Body of pancreas (tissue), 4 donors: ENCODE measurements around the gene KRTAP2-4. TPM values are rescaled to one million over a fixed set of nuclear protein-coding genes. Genes with fewer than 3 reads are reported as not detected.
"Not testable (repeated sequence)": the region's sequence is repeated elsewhere in the genome, so short reads cannot be mapped to it uniquely, and the experiment has no call there.

Experiments used
- ATAC-seq: fragments of 150-250 bp; one replicate; pipeline ENCODE4 v1.9.1; 2016
- DNase-seq, 4 donors: peaks; one replicate each; pipeline ENCODE4 v3.0.0-alpha.2; 2019
- H3K27ac ChIP-seq, 4 donors: fragments of 200-600 bp; sonication (generic); 1 replicate in 3 of 4; 2 replicates in 1 of 4; pipeline versions ENCODE4 v1.5.1 to v1.6.1; 2016 to 2019; ENCODE audit warnings: mild to moderate bottlenecking in 1 of 4, mixed read lengths in 1 of 4, moderate library complexity in 1 of 4
- H3K27me3 ChIP-seq, 2 donors: fragments of 200-600 bp; sonication (generic); one replicate each; pipeline ENCODE4 v1.6.0; 2016; ENCODE audit warnings: mild to moderate bottlenecking in 1 of 2
- H3K36me3 ChIP-seq, 2 donors: fragments of 200-600 bp; sonication (generic); replicated peaks in 1 of 2; 2 replicates each; pipeline ENCODE4 v1.5.1; 2016; ENCODE audit warnings: low read depth in 2 of 2; ENCODE audit not compliant: insufficient read depth in 1 of 2
- H3K4me1 ChIP-seq: fragments of 200-600 bp; sonication (generic); one replicate; pipeline ENCODE4 v1.6.0; 2016
- H3K4me3 ChIP-seq, 2 donors: fragments of 200-600 bp; sonication (generic); 1 replicate in 1 of 2; 2 replicates in 1 of 2; pipeline ENCODE4 v1.5.1; 2016 to 2019
- H3K9me3 ChIP-seq, 3 donors: fragments of 200-600 bp; sonication (generic); 1 replicate in 2 of 3; 2 replicates in 1 of 3; pipeline ENCODE4 v1.5.1; 2016
- CTCF ChIP-seq, 7 experiments: fragments of 450-650 bp in 4 of 7; fragments of 200-600 bp in 3 of 7; sonication (generic) in 3 of 7; IDR thresholded peaks; one replicate each; pipeline ENCODE4 v1.5.1; 2016 to 2019; ENCODE audit warnings: antibody characterized with exemption in 7 of 7
- POLR2A ChIP-seq, 3 donors: fragments of 450-650 bp; IDR thresholded peaks; one replicate each; pipeline ENCODE4 v1.6.1; 2016; ENCODE audit warnings: antibody characterized with exemption in 3 of 3, mild to moderate bottlenecking in 2 of 3
- WGBS, 2 donors: methylation state at CpG; one replicate each; pipeline ENCODE4 v1.1.5; 2017; 5-methylcytosine and 5-hydroxymethylcytosine counted together
- intact Hi-C: fragments of 100-400 bp; cut with DNase I; formaldehyde crosslinking; loops from one replicate; pipeline ENCODE4 v1.15.1; 2023
- total RNA-seq, 2 donors: library from RNA; depleted of rRNA; stranded (reverse); fragments of >200 nt; gene quantifications; one replicate each; pipeline ENCODE4 v1.1.0, GENCODE V29; 2016

Gene KRTAP2-4
- total RNA-seq: not detected

- no peaks in the 10 kb centered on the region for H3K27me3 ChIP-seq
- H3K36me3 ChIP-seq: no peaks in the 10 kb centered on the region
- H3K27ac ChIP-seq: no peak within 1 kb of the TSS
- WGBS, 2 donors: 82 to 89% methylated on average over 5 of the region's 6 CpGs
- H3K4me3 ChIP-seq: no peak within 1 kb of the TSS
- TF ChIP-seq CTCF (IDR thresholded peaks at IDR 0.05) (no peak), POLR2A (IDR thresholded peaks at IDR 0.05) (no peak)
- H3K4me1 ChIP-seq: no peaks in the 10 kb centered on the region
- DNase-seq: no peak
- no peaks in the 10 kb centered on the region for H3K9me3 ChIP-seq
- no peak for ATAC-seq
- intact Hi-C loops: no loop called here
These were observed at the start of gene KRTAP2-4 for GRCh38 chr17:41065829-41066624. Gene KRTAP2-4 (minus strand): TSS chr17:41065879. CDS start chr17:41065845, 34 bp downstream.

GRCh38 chr17:41111151-41111885 lies 45.6 kb upstream of the KRTAP2-4 start:
- H3K27ac ChIP-seq: no peak overlapping the region
- intact Hi-C loops: no loop called here
- no peaks in the 10 kb centered on the region for H3K4me1 ChIP-seq
- H3K9me3 ChIP-seq: no peaks in the 10 kb centered on the region
- no peak for TF ChIP-seq POLR2A (IDR thresholded peaks at IDR 0.05)
- TF ChIP-seq CTCF (IDR thresholded peaks at IDR 0.05): no peak
- 64 to 66% methylated on average over 2 of the region's 2 CpGs for WGBS, 2 donors
- no peak overlapping the region for H3K4me3 ChIP-seq
- H3K27me3 ChIP-seq: no peaks in the 10 kb centered on the region
- ATAC-seq: no peak
- no peak for DNase-seq
- H3K36me3 ChIP-seq: no peaks in the 10 kb centered on the region

- H3K9me3 ChIP-seq, H3K27me3 ChIP-seq, H3K4me1 ChIP-seq, H3K36me3 ChIP-seq, intact Hi-C loops, H3K4me3 ChIP-seq, DNase-seq, H3K27ac ChIP-seq, ATAC-seq: not testable (repeated sequence)
- 0 to 44% methylated on average over 1 of the region's 1 CpG for WGBS, 2 donors
These were observed 43.2 kb upstream of the KRTAP2-4 start for GRCh38 chr17:41108728-41109386.

GRCh38 chr17:41107941-41108450 lies 42.3 kb upstream of the KRTAP2-4 start:
- no peak overlapping the region for H3K4me3 ChIP-seq
- no peak overlapping the region for H3K27ac ChIP-seq
- intact Hi-C loops: no loop called here
- ATAC-seq (no peak), DNase-seq (no peak)
- no peaks in the 10 kb centered on the region for H3K4me1 ChIP-seq
- no peaks in the 10 kb centered on the region for H3K9me3 ChIP-seq
- no peak for TF ChIP-seq CTCF (IDR thresholded peaks at IDR 0.05)
- TF ChIP-seq POLR2A (IDR thresholded peaks at IDR 0.05): no peak
- 21 to 36% methylated on average over 1 of the region's 1 CpG for WGBS, 2 donors
- no peaks in the 10 kb centered on the region for H3K36me3 ChIP-seq
- H3K27me3 ChIP-seq: no peaks in the 10 kb centered on the region

- H3K4me3 ChIP-seq, intact Hi-C loops, H3K27me3 ChIP-seq, H3K36me3 ChIP-seq, H3K4me1 ChIP-seq, H3K9me3 ChIP-seq, ATAC-seq, DNase-seq, H3K27ac ChIP-seq: not testable (repeated sequence)
- 48 to 68% methylated on average over 5 to 7 of the region's 10 CpGs for WGBS, 2 donors
These were observed 39.7 kb upstream of the KRTAP2-4 start, which contains the start of gene KRTAP4-9 for GRCh38 chr17:41105347-41105746. Gene KRTAP4-9 (plus strand): TSS chr17:41105389. CDS start chr17:41105389, 0 bp downstream.

GRCh38 chr17:41104386-41105038 lies 38.8 kb upstream of the KRTAP2-4 start:
- H3K36me3 ChIP-seq, H3K4me3 ChIP-seq, intact Hi-C loops, DNase-seq, H3K9me3 ChIP-seq, H3K27me3 ChIP-seq, ATAC-seq, H3K27ac ChIP-seq, H3K4me1 ChIP-seq: not testable (repeated sequence)
- WGBS, 2 donors: 47 to 52% methylated on average over 2 of the region's 2 CpGs
